Measurements from ENCODE around the gene CLIC4.
"Not testable (repeated sequence)": the region's sequence is repeated elsewhere in the genome, so short reads cannot be mapped to it uniquely, and the experiment has no call there.

Gene CLIC4

GRCh38 chr1:24744911-24745710 lies at the start of gene CLIC4:
Gene CLIC4 (plus strand): TSS chr1:24745447. CDS start chr1:24745554, 107 bp downstream.
- TF ChIP-seq SUZ12 (IDR thresholded peaks at IDR 0.05; ENCODE audit: extremely low read depth, insufficient read depth, insufficient read length) (no peak), YY1 (IDR thresholded peaks at IDR 0.05; ENCODE audit: insufficient read depth, insufficient read length) (no peak), ZNF274 (IDR thresholded peaks at IDR 0.05; ENCODE audit: low read depth, low read length) (no peak)
- peaks cover 12% of the 10 kb centered on the region for H3K4me1 ChIP-seq (ENCODE audit: insufficient read depth, insufficient read length)

DNA sequence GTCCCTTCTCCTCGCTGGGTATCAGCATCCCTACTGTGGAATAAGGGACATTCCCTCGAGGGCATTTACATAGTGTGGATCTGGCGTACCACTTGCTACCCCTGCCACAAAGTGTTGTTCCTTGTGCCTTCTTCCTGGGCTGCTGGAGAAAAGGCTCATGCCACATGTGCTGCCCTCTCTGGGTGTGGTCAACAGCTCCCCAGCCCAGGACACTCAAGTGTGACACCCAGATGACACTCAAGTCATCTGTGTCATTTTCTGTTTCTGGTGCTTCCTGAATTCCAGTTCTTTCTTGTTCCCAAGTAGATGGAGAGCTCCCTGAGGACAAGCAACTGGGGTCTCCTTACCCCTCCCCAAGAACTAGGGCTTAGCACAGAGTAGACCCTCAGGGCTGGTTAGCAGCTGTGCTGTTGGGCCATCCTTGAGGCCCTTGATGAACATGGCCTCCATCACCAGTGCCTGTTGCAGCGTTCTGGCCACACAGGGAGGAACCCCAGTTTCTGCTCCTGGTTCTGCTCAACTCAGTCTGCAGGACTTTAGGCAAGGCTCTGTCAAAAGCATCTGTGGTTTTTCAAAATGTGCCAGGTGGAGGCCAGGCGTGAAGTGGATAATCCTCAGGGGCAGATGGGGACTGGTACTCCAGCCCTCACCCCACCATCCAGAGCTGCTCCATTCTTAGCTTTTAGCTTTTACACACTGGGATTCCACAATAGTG lies 49.0 kb upstream of the CLIC4 start:
- no peak overlapping the region for H3K4me3 ChIP-seq (ENCODE audit: insufficient read length, low read depth)
- no peaks in the 10 kb centered on the region for H3K27me3 ChIP-seq (ENCODE audit: insufficient read depth, insufficient read length)
- peaks cover 9% of the 10 kb centered on the region for H3K4me1 ChIP-seq (ENCODE audit: insufficient read depth, insufficient read length)
- H3K9me3 ChIP-seq (ENCODE audit: insufficient read depth, low read length) = peaks cover 3% of the 10 kb centered on the region; the same call in 1 of the 2 replicates
- H3K9ac ChIP-seq (ENCODE audit: insufficient read length, low read depth) = no peak overlapping the region
- TF ChIP-seq SUZ12 (IDR thresholded peaks at IDR 0.05; ENCODE audit: extremely low read depth, insufficient read depth, insufficient read length) = no peak
- no peak for TF ChIP-seq ZNF274 (IDR thresholded peaks at IDR 0.05; ENCODE audit: low read depth, low read length)
- no peak for TF ChIP-seq YY1 (IDR thresholded peaks at IDR 0.05; ENCODE audit: insufficient read depth, insufficient read length)
- no peaks in the 10 kb centered on the region for H3K36me3 ChIP-seq (ENCODE audit: insufficient read depth, insufficient read length, low read length)
- no peak for DNase-seq (ENCODE audit: low read depth, low spot score)

More at GRCh38 chr1:24744911-24745710, at the start of gene CLIC4:
- peaks cover 13% of the 10 kb centered on the region for H3K36me3 ChIP-seq (ENCODE audit: insufficient read depth, insufficient read length, low read length)
- DNase-seq (ENCODE audit: low read depth, low spot score) = peak; percentile 99
- peak within 1 kb of the TSS; percentile 97 for H3K4me3 ChIP-seq (ENCODE audit: insufficient read length, low read depth)
- no peaks in the 10 kb centered on the region for H3K9me3 ChIP-seq (ENCODE audit: insufficient read depth, low read length)
- no peaks in the 10 kb centered on the region for H3K27me3 ChIP-seq (ENCODE audit: insufficient read depth, insufficient read length)
- H3K9ac ChIP-seq (ENCODE audit: insufficient read length, low read depth) = peak within 1 kb of the TSS; percentile 99

DNA sequence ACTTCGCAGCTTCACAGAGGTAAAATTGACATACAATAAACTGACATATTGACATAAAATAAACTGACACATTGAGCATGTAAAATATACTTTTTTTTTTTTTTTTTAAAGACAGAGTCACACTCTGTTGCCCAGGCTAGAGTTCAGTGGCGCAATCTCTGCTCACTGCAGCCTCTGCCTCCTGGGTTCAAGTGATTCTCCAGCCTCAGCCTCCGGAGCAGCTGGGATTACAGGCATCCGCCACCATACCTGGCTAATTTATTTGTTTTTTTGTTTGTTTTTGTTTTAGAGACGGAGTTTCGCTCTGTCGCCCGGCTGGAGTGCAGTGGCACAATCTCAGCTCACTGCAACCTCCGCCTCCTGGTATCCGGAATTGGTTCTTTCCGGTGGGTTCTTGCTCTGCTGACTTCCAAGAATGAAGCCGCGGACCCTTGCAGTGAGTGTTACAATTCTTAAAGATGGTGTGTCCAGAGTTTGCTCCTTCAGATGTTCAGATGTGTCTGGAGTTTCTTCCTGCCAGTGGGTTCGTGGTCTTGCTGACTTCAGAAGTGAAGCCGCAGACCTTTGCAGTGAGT lies 48.4 kb upstream of the CLIC4 start:
- no peak overlapping the region for H3K9ac ChIP-seq (ENCODE audit: insufficient read length, low read depth)
- no peak overlapping the region for H3K4me3 ChIP-seq (ENCODE audit: insufficient read length, low read depth)
- no peak for DNase-seq (ENCODE audit: low read depth, low spot score)
- peaks cover 3% of the 10 kb centered on the region; the same call in 1 of the 2 replicates for H3K9me3 ChIP-seq (ENCODE audit: insufficient read depth, low read length)
- TF ChIP-seq YY1 (IDR thresholded peaks at IDR 0.05; ENCODE audit: insufficient read depth, insufficient read length) = no peak
- TF ChIP-seq ZNF274 (IDR thresholded peaks at IDR 0.05; ENCODE audit: low read depth, low read length) = no peak
- TF ChIP-seq SUZ12 (IDR thresholded peaks at IDR 0.05; ENCODE audit: extremely low read depth, insufficient read depth, insufficient read length) = no peak
- H3K36me3 ChIP-seq (ENCODE audit: insufficient read depth, insufficient read length, low read length) = no peaks in the 10 kb centered on the region
- peaks cover 9% of the 10 kb centered on the region for H3K4me1 ChIP-seq (ENCODE audit: insufficient read depth, insufficient read length)
- no peaks in the 10 kb centered on the region for H3K27me3 ChIP-seq (ENCODE audit: insufficient read depth, insufficient read length)

GRCh38 chr1:24697453-24698001 lies 47.7 kb upstream of the CLIC4 start:
- DNase-seq (ENCODE audit: low read depth, low spot score); H3K36me3 ChIP-seq (ENCODE audit: insufficient read depth, insufficient read length, low read length); H3K27me3 ChIP-seq (ENCODE audit: insufficient read depth, insufficient read length); H3K9ac ChIP-seq (ENCODE audit: insufficient read length, low read depth); H3K4me3 ChIP-seq (ENCODE audit: insufficient read length, low read depth); H3K9me3 ChIP-seq (ENCODE audit: insufficient read depth, low read length): not testable (repeated sequence)
- H3K4me1 ChIP-seq (ENCODE audit: insufficient read depth, insufficient read length) = peaks cover 12% of the 10 kb centered on the region

DNA sequence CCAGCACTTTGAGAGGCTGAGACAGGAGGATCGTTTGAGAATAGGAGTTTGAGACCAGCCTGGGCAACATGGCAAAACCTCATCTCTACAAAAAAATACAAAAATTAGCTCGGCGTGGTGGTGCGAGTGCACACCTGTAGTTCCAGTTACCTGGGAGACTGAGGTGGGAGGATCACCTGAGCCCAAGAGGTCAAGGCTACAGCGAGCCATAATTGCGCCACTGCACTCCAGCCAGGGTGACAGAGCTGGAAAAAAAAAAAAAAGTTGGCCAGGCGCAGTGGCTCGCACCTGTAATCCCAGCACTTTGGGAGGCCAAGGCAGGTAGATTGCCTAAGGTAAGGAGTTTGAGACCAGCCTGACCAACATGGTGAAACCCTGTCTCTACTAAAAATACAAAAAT lies 46.9 kb upstream of the CLIC4 start:
- not testable (repeated sequence) for H3K4me3 ChIP-seq (ENCODE audit: insufficient read length, low read depth); DNase-seq (ENCODE audit: low read depth, low spot score); H3K9me3 ChIP-seq (ENCODE audit: insufficient read depth, low read length); H3K36me3 ChIP-seq (ENCODE audit: insufficient read depth, insufficient read length, low read length); H3K27me3 ChIP-seq (ENCODE audit: insufficient read depth, insufficient read length); H3K9ac ChIP-seq (ENCODE audit: insufficient read length, low read depth)
- peaks cover 17% of the 10 kb centered on the region for H3K4me1 ChIP-seq (ENCODE audit: insufficient read depth, insufficient read length)

DNA sequence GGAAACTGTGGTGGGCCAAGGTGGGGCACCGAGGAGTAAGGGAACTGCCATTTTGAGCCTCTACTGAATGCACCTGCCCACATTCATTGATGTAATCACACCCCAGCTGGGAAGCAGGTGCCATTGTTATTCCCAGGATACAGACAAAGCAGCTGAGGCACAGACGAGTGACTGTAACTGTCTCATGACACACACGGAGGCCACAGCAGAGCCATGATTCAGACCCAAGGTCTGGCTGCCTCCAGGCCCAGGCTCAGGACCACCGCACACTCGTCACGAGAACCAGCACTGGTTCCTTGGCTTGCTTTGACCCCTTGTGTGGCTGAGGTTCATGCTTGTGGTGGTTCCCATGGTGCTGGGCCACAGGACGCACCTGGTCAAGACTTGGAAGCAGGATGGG lies 45.6 kb upstream of the CLIC4 start:
- no peaks in the 10 kb centered on the region for H3K27me3 ChIP-seq (ENCODE audit: insufficient read depth, insufficient read length)
- H3K9ac ChIP-seq (ENCODE audit: insufficient read length, low read depth) = no peak overlapping the region
- no peak overlapping the region for H3K4me3 ChIP-seq (ENCODE audit: insufficient read length, low read depth)
- H3K36me3 ChIP-seq (ENCODE audit: insufficient read depth, insufficient read length, low read length) = no peaks in the 10 kb centered on the region
- TF ChIP-seq SUZ12 (IDR thresholded peaks at IDR 0.05; ENCODE audit: extremely low read depth, insufficient read depth, insufficient read length) (no peak), YY1 (IDR thresholded peaks at IDR 0.05; ENCODE audit: insufficient read depth, insufficient read length) (no peak), ZNF274 (IDR thresholded peaks at IDR 0.05; ENCODE audit: low read depth, low read length) (no peak)
- H3K9me3 ChIP-seq (ENCODE audit: insufficient read depth, low read length) = peaks cover 3% of the 10 kb centered on the region; the same call in 1 of the 2 replicates
- DNase-seq (ENCODE audit: low read depth, low spot score) = no peak
- H3K4me1 ChIP-seq (ENCODE audit: insufficient read depth, insufficient read length) = peaks cover 20% of the 10 kb centered on the region

Data from NT2/D1 (cell line).